H9 (cell line): ENCODE measurements around the gene GSG1L. TPM values are rescaled to one million over a fixed set of nuclear protein-coding genes. Genes with fewer than 3 reads are reported as not detected.

Experiments
- DNase-seq: peaks from one replicate; pipeline ENCODE4 v3.0.0-alpha.2; 2017
- H2AFZ ChIP-seq: one replicate; pipeline ENCODE4 v1.6.1; 2013; ENCODE audit warnings: mild to moderate bottlenecking, low read length, control low read depth, moderate library complexity
- H2AK5ac ChIP-seq: 2 replicates; pipeline ENCODE4 v1.6.1; 2013; ENCODE audit warnings: low read length, control low read depth, mixed read lengths; ENCODE audit not compliant: insufficient read length
- H2BK120ac ChIP-seq: one replicate; pipeline ENCODE4 v1.6.1; 2013; ENCODE audit warnings: low read depth, mild to moderate bottlenecking, low read length, control low read depth, inconsistent platforms; ENCODE audit not compliant: poor library complexity, severe bottlenecking
- H2BK12ac ChIP-seq: 2 replicates; pipeline ENCODE4 v1.6.1; 2013; ENCODE audit warnings: low read length, control low read depth, mixed read lengths, low read depth; ENCODE audit not compliant: insufficient read length
- H2BK15ac ChIP-seq: 2 replicates; pipeline ENCODE4 v1.6.1; 2013; ENCODE audit warnings: low read depth, low read length, control low read depth
- H2BK20ac ChIP-seq: one replicate; pipeline ENCODE4 v1.6.1; 2013; ENCODE audit warnings: low read depth, mild to moderate bottlenecking, low read length, control low read depth, inconsistent platforms; ENCODE audit not compliant: poor library complexity, severe bottlenecking
- H2BK5ac ChIP-seq: 2 replicates; pipeline ENCODE4 v1.6.1; 2013; ENCODE audit warnings: low read length, control low read depth, mixed read lengths; ENCODE audit not compliant: insufficient read length
- H3K14ac ChIP-seq: 2 replicates; pipeline ENCODE4 v1.6.1; 2013; ENCODE audit warnings: low read length, control low read depth; ENCODE audit not compliant: insufficient read depth
- H3K18ac ChIP-seq: 2 replicates; pipeline ENCODE4 v1.6.1; 2013; ENCODE audit warnings: low read depth, mild to moderate bottlenecking, mixed read lengths, low read length, control low read depth; ENCODE audit not compliant: insufficient read length
- H3K23ac ChIP-seq: 2 replicates; pipeline ENCODE4 v1.6.1; 2013; ENCODE audit warnings: low read length, control low read depth, mixed read lengths, low read depth; ENCODE audit not compliant: insufficient read length
- H3K23me2 ChIP-seq: 2 replicates; pipeline ENCODE4 v1.6.1; 2013; ENCODE audit warnings: low read depth, mild to moderate bottlenecking, mixed read lengths, low read length, control low read depth; ENCODE audit not compliant: insufficient read length, poor library complexity, severe bottlenecking
- H3K27ac ChIP-seq: 2 replicates; pipeline ENCODE4 v1.5.1; 2013; ENCODE audit warnings: low read length, control low read depth, mixed read lengths, low read depth; ENCODE audit not compliant: insufficient read length
- H3K27me3 ChIP-seq: 2 replicates; pipeline ENCODE4 v1.6.1; 2013; ENCODE audit warnings: low read length, control low read depth, inconsistent platforms; ENCODE audit not compliant: insufficient read depth
- H3K4ac ChIP-seq: 2 replicates; pipeline ENCODE4 v1.6.1; 2013; ENCODE audit warnings: low read depth, mild to moderate bottlenecking, control low read depth, inconsistent platforms, low read length, moderate library complexity
- H3K4me1 ChIP-seq: 2 replicates; pipeline ENCODE4 v1.6.1; 2013; ENCODE audit warnings: low read length, control low read depth, inconsistent platforms; ENCODE audit not compliant: insufficient read depth
- H3K4me2 ChIP-seq: 2 replicates; pipeline ENCODE4 v1.6.1; 2013; ENCODE audit warnings: low read length, control low read depth, mixed read lengths; ENCODE audit not compliant: insufficient read length, insufficient read depth
- H3K56ac ChIP-seq: 2 replicates; pipeline ENCODE4 v1.6.1; 2013; ENCODE audit warnings: low read depth, mild to moderate bottlenecking, mixed read lengths, low read length, control low read depth; ENCODE audit not compliant: insufficient read length
- H3K79me1 ChIP-seq: 2 replicates; pipeline ENCODE4 v1.6.1; 2013; ENCODE audit warnings: low read depth, mild to moderate bottlenecking, moderate library complexity, low read length, control low read depth, inconsistent platforms; ENCODE audit not compliant: insufficient read depth, poor library complexity, severe bottlenecking
- H3K79me2 ChIP-seq: 2 replicates; pipeline ENCODE4 v1.6.1; 2013; ENCODE audit warnings: low read length, control low read depth, inconsistent platforms; ENCODE audit not compliant: insufficient read depth
- H3K9ac ChIP-seq: 2 replicates; pipeline ENCODE4 v1.6.1; 2013; ENCODE audit warnings: low read length, control low read depth, mixed read lengths; ENCODE audit not compliant: insufficient read length; ENCODE audit errors: extremely low read depth
- H3K9me3 ChIP-seq: one replicate; pipeline ENCODE4 v1.6.1; 2013; ENCODE audit warnings: low read depth, low read length, inconsistent platforms; ENCODE audit not compliant: control insufficient read depth
- H3T11ph ChIP-seq: one replicate; pipeline ENCODE4 v1.6.1; 2013; ENCODE audit warnings: mild to moderate bottlenecking, low read length, control low read depth, inconsistent platforms
- H4K20me1 ChIP-seq: one replicate; pipeline ENCODE4 v1.6.1; 2013; ENCODE audit not compliant: control insufficient read depth, insufficient read length, insufficient read depth
- H4K5ac ChIP-seq: 2 replicates; pipeline ENCODE4 v1.6.1; 2013; ENCODE audit warnings: low read depth, mild to moderate bottlenecking, mixed read lengths, low read length, control low read depth; ENCODE audit not compliant: insufficient read length
- H4K8ac ChIP-seq: replicated peaks from 2 replicates; pipeline ENCODE4 v1.6.1; 2013; ENCODE audit warnings: low read length, control low read depth, mixed read lengths, low read depth; ENCODE audit not compliant: insufficient read length
- H4K91ac ChIP-seq: 2 replicates; pipeline ENCODE4 v1.6.1; 2013; ENCODE audit warnings: low read depth, mild to moderate bottlenecking, moderate library complexity, mixed read lengths, low read length, control low read depth; ENCODE audit not compliant: insufficient read length
- H3K27ac Mint-ChIP-seq, 3 experiments: 2 replicates in 2 of 3; 3 replicates in 1 of 3; pipeline ENCODE4 v1.8.0; 2020 to 2021; ENCODE audit warnings: mixed read lengths in 3 of 3, mild to moderate bottlenecking in 1 of 3, moderate library complexity in 1 of 3
- H3K27me3 Mint-ChIP-seq: 2 replicates; pipeline ENCODE4 v1.8.0; 2021; ENCODE audit warnings: low read depth, mild to moderate bottlenecking, moderate library complexity, mixed read lengths
- H3K36me3 Mint-ChIP-seq, 3 experiments: 2 replicates in 2 of 3; 3 replicates in 1 of 3; pipeline ENCODE4 v1.8.0; 2020 to 2021; ENCODE audit warnings: low read depth in 3 of 3, mixed read lengths in 3 of 3; ENCODE audit not compliant: insufficient read depth in 1 of 3
- H3K4me1 Mint-ChIP-seq, 2 experiments: 2 replicates each; pipeline ENCODE4 v1.8.0; 2020; ENCODE audit warnings: mixed read lengths in 2 of 2
- H3K4me3 Mint-ChIP-seq, 2 experiments: 2 replicates in 1 of 2; 3 replicates in 1 of 2; pipeline ENCODE4 v1.8.0; 2020 to 2021; ENCODE audit warnings: mild to moderate bottlenecking in 2 of 2, mixed read lengths in 2 of 2, moderate library complexity in 1 of 2
- H3K9me3 Mint-ChIP-seq, 2 experiments: 2 replicates in 1 of 2; 3 replicates in 1 of 2; pipeline ENCODE4 v1.8.0; 2020; ENCODE audit warnings: mild to moderate bottlenecking in 2 of 2, mixed read lengths in 2 of 2, moderate library complexity in 1 of 2
- WGBS: extraction: QIAGEN DNeasy Blood & Tissue Kit; methylation state at CpG from one replicate; pipeline ENCODE4 v1.1.7; 2013; ENCODE audit warnings: missing lambda C conversion rate, low lambda C conversion rate, mixed read lengths; ENCODE audit not compliant: insufficient read length; ENCODE audit errors: extremely low coverage; 5-methylcytosine and 5-hydroxymethylcytosine counted together
- total RNA-seq: library from RNA; stranded (reverse); gene quantifications from 2 replicates; pipeline ENCODE4 v1.2.1, GENCODE V29; 2021
- TF ChIP-seq, protein P1 (sequence below): fragments of 200-600 bp; sonication (generic); conservative IDR thresholded peaks from 3 replicates; pipeline ENCODE4 v1.8.0; 2021; ENCODE audit warnings: antibody characterized with exemption, mild to moderate bottlenecking

GSG1L gene
- total RNA-seq, 1 experiment from 2014 or later = 0.35 TPM

DNA sequence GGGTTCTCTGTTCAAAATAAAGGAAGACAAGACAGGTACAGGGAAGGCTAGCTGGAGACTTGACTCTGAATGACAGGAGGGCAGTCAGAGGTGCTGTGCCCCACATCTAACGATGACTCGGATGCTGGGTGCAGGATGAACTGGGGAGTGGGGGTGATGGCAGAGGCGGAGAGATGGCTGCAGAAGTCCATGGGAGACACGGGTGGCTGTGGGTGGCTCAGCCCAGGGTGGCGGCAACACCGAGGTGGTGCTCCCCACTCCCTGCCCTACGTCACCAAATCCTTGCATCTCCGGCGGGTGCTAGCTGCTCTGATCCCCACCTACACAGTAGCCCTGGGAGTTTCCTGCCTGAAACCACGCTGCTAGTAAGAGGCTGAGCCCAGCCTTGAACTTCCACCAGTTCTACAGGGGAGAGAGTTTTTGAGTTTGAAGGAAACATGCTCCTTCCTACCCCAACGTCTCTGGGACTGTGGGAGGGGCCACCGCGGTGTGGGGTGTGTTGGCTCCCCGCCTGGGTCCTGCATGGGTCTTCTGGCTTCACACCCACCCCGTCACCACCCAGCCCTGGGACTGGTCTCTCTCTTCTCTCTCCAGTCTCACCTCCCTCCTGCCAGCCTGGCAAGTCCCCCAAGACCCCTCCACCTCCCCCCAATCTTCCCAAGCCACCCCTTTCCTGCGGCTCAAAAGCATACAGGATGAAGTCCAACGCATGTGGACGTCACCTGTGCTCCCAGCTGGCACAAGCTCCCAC, 4.5 kb downstream of the GSG1L start:
- H4K5ac ChIP-seq = no peak overlapping the region
- H3K18ac ChIP-seq = no peak overlapping the region
- Mint-ChIP-seq H3K4me1 (peaks cover 0 to 5% of the 10 kb centered on the region in 2 experiments; a peak in 2 of 4 replicates), H3K4me3 (no peak overlapping the region), H3K27me3 (peaks cover 57% of the 10 kb centered on the region), H3K27ac (no peak overlapping the region), H3K9me3 (no peaks in the 10 kb centered on the region), H3K36me3 (no peaks in the 10 kb centered on the region)
- no peak overlapping the region for H3K14ac ChIP-seq
- H3K4ac ChIP-seq = no peak overlapping the region
- no peak overlapping the region for H3K4me2 ChIP-seq
- no peaks in the 10 kb centered on the region for H3K79me2 ChIP-seq
- H3K23ac ChIP-seq = no peak overlapping the region
- H3K4me1 ChIP-seq = no peaks in the 10 kb centered on the region
- H3K9ac ChIP-seq = no peak overlapping the region
- no peaks in the 10 kb centered on the region for H3K79me1 ChIP-seq
- H2AK5ac ChIP-seq = no peak overlapping the region
- no CpG with 5 or more reads among the region's 18 CpGs for WGBS
- no peak overlapping the region for H2BK12ac ChIP-seq
- TF ChIP-seq, protein P1, sequence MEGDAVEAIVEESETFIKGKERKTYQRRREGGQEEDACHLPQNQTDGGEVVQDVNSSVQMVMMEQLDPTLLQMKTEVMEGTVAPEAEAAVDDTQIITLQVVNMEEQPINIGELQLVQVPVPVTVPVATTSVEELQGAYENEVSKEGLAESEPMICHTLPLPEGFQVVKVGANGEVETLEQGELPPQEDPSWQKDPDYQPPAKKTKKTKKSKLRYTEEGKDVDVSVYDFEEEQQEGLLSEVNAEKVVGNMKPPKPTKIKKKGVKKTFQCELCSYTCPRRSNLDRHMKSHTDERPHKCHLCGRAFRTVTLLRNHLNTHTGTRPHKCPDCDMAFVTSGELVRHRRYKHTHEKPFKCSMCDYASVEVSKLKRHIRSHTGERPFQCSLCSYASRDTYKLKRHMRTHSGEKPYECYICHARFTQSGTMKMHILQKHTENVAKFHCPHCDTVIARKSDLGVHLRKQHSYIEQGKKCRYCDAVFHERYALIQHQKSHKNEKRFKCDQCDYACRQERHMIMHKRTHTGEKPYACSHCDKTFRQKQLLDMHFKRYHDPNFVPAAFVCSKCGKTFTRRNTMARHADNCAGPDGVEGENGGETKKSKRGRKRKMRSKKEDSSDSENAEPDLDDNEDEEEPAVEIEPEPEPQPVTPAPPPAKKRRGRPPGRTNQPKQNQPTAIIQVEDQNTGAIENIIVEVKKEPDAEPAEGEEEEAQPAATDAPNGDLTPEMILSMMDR = no peak
- H4K8ac ChIP-seq = no peak overlapping the region
- peaks cover 5% of the 10 kb centered on the region for H3K23me2 ChIP-seq
- no peak overlapping the region for H3T11ph ChIP-seq
- H3K27ac ChIP-seq = no peak overlapping the region
- no peak overlapping the region for H3K56ac ChIP-seq
- H2BK15ac ChIP-seq = no peak overlapping the region
- H4K91ac ChIP-seq = no peak overlapping the region
- H2BK5ac ChIP-seq = no peak overlapping the region
- H4K20me1 ChIP-seq = no peaks in the 10 kb centered on the region
- no peak for DNase-seq
- no peaks in the 10 kb centered on the region for H3K9me3 ChIP-seq
- peaks cover 14% of the 10 kb centered on the region; the same call in 1 of the 2 replicates for H3K27me3 ChIP-seq
- H2BK20ac ChIP-seq = no peak overlapping the region
- H2AFZ ChIP-seq = no peak overlapping the region
- no peak overlapping the region for H2BK120ac ChIP-seq
